NCI-H1092 (cell line): ENCODE data around the gene CHCHD6.

Experiments
- DNase-seq: peaks from one replicate; lab custom pipeline; 2025; lab: John Stamatoyannopoulos, UW

CHCHD6 gene

DNA sequence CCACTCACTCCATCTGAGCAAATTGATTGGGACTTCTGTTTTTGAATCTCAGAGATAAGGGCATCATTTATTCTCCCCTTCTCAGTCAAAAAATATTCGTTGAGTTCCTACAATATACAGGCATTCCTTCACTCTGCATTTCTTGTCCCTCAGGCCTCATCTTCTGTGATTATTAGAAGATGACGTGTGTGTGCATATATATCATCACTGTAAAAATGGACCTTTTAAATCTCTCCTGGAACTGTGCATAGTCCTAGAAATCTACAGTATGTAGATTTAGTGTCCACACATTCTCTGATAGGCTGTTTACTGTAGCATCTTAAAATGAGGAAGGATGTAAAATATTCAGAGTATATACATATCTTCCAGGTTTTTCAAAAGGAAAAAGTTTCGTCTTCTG lies 235.7 kb downstream of the CHCHD6 start:
- no peak for DNase-seq

DNA sequence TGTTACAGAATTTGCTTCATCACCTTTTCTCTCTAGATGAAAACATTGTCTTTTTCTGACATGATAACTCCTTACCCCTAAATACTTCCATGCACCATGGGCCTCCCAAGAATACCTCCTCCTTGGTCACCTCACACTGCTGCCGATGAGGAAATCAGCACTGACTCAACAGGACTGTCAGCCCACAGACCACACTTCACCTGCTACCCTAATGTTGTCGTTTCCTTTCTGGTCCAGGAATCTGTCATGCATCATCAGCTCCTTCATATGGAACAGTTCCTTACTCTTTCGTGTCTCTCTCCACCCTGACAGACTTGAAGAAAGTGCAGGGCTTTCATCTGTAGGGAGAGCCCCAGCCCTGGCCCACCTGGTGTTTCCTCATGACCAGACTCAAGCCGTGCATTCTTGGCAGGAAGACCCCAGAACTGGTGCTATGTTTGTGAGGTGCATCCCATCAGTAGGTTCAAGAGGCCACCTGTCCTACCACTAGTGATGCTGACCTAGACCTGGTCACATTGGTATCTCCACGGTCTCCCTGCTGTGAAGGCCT lies 237.8 kb downstream of the CHCHD6 start:
- no peak for DNase-seq

DNA sequence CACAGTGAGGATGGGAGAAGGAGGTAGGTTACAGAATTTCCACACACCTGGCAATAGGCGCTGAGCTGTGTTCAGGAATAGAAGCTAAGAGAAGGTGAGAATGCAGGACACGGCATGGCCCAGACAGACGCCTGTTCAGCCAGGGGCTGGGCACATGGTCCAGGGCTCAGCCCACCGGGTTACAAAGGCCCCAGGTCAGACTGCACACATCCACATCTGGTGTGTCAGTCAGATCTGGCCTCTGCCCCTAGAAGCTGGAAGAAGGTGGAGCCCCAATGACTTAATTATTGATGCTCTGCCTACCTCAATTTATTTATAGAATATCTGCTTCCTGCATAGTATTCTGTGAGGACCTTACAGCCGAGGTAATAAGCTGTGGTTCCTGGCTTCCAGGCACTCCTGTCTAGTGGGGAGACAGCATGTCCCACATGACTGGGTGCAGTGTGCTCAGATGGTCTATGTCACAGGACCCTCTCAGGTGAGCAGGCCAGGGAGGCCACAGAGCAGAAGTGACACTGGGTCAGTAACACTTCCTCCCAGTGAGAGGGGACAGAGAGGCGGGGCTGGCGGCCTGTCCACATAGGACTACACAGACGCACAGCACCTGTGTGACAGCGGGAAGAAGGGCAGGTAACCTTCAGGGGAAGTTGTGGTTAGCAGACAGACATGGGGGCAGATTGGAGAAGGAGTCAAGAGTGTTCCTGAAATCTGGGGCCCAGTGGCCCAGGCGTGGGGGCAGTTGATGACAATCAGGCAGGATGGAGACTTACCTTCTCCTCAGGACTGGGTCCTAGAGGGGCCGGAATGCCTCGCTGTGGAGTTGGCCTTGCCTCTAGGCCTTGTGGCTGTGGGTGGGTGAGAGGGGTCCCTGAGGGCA lies 240.3 kb downstream of the CHCHD6 start:
- no peak for DNase-seq

DNA sequence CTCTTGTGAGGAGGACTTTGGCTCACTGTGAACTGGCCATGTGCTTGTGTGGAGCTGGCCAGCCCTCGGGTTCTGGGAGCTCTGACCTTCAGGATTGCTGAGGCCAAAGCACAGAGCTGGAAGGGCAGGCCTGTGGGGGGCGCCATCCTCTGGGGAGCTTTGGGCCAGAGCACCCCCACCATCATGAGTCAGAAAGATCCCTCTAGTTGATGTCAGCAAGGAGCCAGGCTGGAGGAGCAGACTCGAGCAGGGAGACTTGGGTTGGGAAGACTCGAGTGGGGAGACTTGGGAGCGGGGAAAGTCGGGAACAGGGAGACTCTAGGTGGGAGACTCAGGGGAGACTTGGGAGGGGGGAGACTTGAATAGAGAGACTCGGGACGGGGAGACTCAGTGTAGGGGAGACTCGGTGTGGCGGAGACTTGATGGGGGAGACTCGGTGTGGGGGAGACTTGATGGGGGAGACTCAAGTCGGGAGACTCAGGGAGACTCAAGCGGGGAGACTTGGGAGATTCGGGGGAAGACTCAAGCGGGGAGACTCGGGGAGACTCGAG lies 241.2 kb downstream of the CHCHD6 start:
- DNase-seq, result no peak

DNA sequence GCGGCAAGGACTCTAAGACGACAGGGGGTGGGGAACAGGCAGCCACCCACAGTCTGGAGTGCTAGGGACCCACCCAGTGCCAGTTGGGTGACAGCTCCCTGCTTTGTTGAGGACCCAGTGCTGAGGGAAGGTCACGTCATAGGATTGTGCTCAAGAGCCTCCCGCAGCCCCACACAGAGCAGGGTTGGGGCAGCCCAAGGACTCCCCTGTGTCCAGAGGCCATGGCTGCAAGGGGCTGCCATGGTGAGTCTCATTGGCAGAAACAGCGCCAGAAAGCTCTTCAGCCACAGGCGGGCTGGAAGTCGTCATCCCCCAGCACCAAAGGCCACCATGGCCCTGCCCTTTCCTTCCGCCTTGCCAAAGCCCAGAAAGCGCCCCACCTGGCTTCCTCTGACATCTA lies 241.9 kb downstream of the CHCHD6 start:
- no peak for DNase-seq

DNA sequence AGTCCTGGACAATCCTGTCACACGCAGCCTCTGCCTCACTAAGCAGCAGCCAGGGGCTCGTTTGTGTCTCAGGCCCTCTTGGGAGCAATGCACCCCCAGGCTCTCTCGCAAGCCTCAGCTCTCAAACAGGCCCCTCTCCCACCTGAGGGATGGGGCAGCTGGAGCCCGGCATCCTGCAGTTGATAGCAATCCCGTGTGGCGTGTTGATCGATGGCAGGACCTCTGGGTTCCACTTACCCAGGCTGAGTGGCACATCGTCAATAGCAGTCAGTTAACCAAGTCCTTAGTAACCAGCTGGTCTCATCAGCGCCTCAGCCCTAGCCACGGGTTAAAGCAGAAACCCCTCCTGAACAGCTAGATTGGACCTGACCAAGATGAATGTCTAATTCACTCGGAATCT lies 242.4 kb downstream of the CHCHD6 start:
- no peak for DNase-seq

DNA sequence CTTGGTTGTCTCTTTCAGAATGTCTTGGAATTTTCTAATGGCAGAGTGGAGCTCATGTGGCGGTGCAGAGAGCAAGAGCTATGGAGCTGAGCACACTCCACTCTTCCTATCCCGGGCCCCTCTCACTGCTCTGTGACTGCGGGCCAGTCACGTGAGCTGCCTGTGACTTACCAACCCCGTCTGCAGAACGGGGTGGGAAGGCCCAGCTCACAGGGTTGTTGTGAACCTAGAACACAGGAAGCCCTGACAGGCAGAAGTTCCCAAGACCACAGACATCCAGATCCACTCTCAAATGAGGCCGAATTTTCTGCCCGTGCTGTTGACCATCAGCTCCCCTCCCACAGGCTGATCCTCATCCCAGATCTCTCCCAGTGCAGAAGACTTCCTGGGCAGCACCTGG lies 243.4 kb downstream of the CHCHD6 start:
- no peak for DNase-seq

DNA sequence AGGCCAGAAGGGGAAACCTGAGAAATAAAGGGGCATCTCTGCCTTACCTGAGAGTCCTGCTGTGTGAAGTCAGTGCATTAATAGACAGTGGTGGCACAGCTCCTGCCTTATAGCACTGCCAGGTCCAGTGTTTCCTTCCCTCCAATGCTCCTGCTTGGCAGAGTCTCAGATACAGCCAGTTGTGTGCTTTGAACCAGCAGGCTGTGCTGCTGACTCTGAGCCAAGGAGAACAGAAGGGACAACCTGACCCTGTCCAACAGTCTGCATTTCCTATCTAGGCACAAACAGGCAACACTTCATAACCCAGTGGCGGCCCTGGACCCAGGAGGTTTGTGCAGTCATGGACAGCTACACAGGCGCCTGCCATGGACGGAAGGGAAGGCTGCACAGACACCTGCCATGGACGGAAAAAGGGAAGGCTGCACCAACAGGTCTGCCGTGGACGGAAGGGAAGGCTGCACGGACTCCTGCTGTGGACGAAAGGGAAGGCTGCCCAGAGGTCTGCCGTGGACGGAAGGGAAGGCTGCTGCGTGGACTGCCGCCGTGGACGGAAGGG lies 245.0 kb downstream of the CHCHD6 start:
- no peak for DNase-seq

DNA sequence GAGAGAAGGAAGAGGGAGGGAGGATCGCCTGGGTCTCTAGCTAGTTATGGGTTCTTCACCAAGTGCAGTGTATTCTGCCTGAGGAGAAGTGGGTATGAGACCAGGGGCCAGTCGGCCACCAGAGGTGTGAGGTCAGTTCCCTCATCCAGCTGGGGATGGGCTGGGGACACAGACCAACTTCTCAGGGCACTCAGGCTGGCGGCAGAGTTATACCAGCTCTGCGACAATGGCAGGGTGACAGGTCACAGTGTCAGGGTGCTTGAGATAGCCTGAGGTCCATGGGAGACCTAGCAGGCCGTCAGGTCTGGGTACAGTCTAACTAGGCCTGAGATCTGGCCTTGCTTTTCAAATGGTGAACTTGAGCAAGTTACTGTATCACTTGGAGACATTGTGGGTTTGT lies 247.5 kb downstream of the CHCHD6 start:
- DNase-seq, result no peak

DNA sequence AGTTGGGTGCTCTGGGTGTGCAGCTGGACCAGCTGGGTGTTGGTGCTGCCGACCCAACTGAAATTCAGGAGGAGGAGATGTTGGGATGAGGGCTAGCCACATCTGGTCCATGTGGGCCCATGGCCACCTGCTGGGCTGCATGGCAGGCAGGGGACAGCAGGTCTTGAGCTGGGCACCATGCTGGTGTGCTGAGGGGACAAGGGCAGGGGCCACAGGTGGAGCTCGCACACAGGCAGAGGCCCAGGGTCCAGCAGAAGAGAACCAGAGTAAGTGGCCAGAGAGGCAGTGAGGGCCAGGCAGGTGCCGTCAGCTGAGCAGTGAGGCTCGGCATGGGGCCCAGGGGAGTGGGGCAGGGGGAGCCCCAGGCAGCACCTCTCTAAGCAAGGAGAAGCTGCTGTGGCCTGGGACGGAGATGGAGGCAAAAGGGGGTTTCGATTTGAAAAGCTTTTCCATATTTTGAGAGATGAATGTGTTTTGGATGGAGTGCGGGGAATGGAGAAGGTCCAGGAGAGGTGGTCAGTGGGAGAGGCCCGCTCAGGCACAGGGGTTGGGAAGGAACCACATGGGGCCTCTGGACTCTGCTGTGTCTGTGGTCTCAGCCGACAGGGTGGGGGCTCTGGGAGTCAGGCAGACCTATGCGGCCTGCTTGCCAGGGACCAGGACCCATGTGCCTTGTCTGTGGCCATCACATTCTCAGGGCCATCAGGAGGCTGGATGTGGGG lies 248.4 kb downstream of the CHCHD6 start:
- no peak for DNase-seq

DNA sequence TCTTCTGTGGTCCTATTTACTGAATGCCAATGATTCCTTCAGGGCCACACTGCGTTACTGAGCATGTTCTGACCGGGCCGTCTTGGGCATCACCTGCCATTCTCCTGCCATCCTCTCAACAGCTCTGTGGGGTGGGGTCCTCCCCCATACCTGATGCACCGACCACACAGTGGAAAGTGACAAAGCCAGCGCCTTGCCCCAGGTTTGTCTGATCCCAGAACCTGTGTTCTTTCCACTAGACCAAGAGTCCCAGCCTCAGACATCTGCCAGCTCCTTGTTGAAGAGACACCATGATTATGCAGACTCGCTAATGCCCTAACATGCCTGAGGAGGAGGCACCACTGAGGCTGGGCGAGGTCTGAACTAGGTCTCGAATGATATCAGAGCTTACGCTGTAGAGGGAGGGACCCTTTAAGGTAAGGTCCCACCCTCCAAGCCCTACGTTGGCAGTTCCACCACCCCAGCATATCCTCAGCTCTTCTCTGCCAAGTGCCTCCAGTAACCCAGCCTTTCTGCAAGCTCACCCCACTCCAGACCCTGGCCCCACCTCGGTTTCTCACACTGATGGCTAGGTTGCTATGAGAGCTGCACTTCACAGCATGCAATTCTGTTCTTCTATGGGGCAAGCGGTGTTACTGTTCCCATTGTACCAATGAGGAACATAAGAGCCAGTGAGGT lies 249.1 kb downstream of the CHCHD6 start:
- no peak for DNase-seq

DNA sequence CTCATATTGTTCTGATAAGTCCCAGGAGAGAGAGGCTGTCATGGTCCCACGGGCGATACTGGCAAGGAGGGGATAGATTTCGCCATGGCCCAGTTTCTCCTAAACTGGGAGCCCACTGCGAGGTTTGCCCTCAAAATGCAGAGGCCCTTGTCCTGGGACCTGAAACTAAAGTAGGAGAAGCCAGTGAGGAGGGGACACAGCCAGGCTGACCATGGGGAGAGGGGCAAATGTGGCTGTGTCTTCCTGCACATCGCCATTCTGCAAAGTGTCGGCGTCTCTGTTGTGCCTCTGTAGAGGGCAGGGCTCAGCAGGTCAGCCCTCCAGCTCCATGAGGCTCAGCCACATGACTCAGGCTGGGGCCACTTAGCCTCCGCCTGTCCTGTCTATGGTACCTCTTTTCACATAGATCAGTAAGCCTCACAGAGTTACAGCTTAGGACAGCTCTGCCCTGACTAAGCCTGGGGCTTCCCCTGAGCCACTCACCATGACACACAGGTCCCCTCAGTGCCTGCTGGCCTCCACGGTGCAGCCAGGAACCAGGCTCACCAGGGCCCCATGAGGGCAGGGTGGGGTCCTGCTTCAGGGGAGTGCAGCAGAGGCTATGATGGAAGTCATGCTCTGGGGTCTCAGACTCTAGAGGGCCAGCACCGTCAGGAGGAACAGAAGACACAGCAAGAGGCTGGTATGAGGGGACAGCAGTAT lies 250.3 kb downstream of the CHCHD6 start:
- no peak for DNase-seq

DNA sequence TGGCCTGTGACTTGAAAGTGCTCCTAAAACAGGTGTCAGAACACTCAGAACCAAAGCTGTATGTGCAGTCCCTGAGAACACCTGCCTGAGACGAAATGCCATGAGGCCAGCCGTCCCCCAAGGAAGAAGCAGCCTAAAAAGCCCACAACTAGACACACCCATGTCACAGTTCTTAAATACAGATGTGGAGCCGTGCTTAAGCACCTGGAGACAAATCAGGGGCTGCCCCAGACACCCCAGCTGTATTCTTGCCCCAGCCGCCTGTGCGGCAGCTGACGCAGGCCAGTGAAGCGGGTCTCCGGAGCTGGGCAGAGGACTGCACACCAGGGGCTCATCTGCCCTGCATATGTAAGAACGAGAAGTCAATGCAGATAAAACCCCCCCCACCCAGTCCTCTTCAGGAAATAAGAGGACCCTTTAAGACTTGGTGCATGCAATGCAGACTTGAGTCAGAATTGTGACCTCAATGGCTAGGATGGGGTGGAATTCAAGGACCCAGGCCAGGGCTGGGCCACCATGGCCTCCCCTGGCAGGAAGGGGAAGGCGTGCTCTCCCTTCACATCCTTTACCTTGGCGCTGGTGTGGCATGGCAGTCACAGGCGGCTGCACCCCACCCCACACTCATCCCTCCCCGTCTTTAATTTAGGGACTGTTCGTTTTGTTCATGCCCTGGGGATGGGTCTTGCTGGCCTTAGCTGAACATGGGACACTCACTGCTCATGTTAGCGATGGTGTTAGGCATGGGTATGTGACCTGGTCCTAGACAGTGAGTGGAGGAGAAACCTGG lies 251.2 kb downstream of the CHCHD6 start:
- DNase-seq, result no peak

DNA sequence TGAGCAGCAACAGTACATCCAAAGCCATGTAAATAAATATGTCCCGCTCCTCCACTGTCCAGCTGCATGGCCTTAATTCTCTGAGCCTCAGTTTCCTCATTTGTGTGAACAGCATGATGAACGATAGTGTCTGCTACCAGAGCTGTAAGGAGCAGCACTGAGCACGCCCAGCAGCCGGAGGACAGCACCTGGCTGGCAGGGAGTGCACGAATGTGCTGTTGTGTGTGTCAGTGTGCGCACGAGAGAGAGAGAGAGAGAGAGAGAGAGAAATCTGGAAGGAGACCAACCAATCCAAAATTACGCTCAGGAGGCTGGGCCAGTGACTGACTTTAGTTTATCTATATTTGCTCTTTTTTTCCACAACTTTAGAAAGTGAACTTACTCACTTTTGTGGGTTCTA lies 252.3 kb downstream of the CHCHD6 start:
- no peak for DNase-seq

DNA sequence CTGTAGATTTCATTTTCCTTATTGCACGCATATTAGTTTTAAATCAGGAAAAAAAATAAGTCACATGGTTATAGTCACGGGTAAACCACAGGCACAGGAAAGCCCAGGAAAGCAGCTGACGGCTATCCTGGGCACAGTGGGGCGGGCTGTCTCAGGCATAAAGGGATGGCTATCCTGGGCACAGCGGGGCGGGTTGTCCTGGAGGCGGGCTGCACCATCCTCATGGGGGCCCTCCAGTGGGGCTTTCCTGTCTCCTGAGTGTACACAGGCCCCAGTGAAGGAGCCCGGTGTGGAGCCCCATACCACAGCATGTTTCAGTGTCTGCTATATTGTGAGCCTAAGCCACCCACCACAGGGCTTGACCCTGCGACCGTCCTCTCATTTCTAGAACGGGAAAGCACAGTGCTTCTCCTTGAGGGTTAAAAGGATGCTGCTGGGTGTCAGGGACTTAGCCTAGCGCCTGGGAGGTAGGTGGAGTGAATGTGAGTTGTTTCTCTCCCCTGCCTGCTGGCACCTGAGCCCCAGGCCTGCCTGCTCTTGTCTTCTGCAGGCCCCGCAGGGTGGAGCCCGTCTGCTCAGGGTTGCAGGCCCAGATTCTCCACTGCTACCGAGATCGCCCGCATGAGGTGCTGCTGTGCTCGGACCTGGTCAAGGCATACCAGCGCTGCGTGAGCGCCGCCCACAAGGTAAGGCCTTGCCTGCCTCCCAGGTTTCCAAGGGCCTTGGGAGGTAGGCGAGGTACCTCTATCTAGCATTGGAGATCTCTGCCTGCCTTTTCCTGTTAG lies 253.0 kb downstream of the CHCHD6 start:
- no peak for DNase-seq

DNA sequence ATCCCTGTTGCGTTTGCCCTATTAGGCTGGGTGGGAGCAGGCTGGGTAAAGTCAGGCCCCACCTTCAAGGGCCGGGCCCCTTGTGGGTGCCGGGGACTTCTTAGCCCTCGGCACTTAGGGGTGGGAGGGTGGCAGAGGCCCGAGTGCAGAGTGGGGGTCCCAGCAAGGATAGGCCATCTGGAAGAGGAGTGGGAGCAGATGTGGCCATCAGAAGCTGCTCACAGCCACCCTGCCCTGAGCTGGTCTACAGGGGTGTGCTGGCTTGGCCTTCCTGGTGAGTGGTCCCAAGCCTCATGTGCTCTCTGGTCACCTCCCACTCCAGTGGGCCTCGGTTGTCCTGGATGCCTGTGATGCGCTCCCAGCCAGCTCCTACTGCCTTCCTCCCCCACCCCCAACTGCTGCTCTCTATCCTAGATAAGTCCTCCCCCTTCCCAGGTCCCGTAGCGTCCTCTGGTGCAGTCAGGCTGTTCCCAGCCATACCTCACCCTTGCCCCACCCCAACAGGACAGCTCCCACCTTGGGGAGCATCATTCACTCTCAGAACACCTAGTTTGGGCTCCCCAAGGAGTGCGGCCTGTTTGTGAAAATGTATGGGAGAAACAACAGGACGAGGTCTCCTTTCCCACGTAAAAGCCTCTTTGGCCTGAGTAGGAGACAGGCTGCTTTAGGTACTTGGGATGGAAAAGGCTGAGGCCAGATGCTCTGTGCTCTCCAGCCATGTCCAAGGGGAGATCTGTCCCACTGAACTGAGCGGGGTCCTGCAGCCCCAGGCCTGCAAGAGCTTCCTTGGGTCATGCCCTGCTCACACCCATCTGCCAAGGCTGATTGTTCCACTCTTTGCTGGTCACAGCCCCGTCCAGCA lies 254.0 kb downstream of the CHCHD6 start:
- no peak for DNase-seq

DNA sequence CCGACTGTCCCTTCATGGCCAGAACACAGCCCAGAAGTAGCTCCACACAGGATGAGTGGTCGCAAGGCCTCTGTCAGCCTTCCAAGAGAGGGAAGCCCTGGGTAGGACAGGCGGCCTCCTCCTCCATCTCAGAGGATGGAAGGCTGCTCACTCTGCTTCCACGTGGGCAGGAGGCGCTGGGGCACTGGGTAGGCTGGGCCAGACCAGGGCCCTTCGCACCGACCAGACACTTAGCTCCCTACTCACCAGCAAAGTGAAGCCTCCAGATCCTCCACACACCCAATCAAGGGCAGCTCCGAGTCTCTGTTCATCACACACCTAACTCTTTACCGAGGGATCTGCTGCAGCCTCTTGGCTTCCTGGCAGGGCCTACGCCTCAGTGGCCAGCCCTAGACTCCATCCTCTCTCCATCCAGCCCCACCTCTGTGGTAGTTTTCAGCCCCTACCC lies 254.6 kb downstream of the CHCHD6 start:
- DNase-seq, result no peak

DNA sequence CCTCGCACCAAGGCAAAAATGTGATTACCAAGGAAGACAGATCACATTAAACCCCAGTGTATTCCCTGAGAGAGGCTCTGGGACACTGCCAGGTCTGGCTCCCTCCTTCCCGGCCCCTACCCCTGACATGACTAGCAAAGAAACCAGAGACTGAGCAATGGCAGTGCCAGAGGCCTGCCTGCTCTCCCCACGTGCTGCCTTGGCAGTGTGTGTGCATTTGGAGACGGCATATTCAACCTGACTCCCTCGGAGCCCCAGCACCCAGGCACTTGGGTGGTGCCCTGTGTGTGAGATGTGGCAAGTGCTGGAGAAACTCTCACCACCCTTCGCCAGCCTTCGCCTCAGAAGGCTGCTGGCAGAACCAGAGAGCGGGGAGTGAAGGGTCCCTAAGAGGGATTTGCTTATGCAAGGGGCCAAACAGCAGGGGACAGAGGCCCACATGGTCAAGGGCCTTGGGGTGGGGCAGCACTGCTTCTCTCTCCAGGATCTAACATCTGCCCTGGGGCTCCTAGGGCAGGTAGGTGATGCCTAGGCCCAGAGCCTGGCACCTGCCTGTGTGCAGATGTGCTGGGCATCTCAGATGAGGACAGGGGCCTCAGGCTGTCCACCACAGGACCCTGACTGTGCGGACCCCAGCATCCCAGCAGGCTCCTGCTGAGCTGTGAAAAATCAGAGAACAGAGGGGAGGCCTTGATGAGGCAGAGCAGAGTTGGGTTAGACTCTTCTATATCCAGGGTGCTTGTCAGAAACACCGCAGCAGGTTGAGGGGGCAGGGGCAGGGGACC lies 255.3 kb downstream of the CHCHD6 start:
- no peak for DNase-seq
